ENCODE data around the gene KCNAB2. TPM values are rescaled to one million over a fixed set of nuclear protein-coding genes. Genes with fewer than 3 reads are reported as not detected.

Gene KCNAB2
- total and polyA plus RNA-seq, 2 experiments from 2014 or later: 3.9 to 4.8 TPM

DNA sequence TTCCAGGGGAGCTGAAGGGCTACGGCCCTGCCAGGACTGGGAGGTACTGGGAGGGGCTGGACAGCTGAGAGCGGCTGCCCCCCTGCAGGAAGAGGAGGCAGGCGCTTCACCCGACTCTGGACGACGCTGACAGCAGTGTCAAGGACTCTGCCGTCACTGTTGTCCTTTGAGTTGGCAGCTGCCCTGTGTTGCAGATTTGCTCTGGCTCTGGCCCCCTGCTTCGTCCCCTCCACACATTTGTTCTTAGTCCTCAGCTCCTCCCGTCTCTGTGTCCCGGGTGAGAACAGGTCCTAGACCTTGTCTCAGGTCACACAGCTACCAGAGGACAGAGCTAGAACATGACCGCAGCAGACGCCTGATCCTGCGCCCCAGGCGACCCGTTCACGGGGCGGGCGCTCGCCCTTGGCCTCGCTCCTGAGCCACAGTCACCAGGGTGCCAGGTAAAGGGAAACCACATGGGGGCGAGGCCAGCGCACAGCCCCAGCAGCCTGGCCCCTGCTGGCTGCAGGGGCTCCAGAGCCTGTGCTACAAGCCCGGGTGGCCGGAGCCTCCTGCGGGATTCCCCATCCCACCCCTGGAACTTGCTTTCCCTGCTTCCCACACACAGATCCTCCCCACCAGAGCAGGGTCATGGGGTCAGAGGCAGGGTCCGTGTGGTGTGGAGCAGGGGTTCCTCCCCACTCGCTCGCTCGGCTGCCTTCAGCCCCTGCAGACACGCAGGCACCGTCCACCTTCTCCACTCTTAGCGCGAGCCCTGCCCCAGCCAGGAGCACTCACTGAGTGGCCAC, 42.8 kb upstream of the KCNAB2 start:
- in situ Hi-C loops (cut with MboI): no loop called here
- DNase-seq: no peak
- H3K27me3 ChIP-seq (replicated peaks; ENCODE audit: insufficient read depth): no peaks in the 10 kb centered on the region

DNA sequence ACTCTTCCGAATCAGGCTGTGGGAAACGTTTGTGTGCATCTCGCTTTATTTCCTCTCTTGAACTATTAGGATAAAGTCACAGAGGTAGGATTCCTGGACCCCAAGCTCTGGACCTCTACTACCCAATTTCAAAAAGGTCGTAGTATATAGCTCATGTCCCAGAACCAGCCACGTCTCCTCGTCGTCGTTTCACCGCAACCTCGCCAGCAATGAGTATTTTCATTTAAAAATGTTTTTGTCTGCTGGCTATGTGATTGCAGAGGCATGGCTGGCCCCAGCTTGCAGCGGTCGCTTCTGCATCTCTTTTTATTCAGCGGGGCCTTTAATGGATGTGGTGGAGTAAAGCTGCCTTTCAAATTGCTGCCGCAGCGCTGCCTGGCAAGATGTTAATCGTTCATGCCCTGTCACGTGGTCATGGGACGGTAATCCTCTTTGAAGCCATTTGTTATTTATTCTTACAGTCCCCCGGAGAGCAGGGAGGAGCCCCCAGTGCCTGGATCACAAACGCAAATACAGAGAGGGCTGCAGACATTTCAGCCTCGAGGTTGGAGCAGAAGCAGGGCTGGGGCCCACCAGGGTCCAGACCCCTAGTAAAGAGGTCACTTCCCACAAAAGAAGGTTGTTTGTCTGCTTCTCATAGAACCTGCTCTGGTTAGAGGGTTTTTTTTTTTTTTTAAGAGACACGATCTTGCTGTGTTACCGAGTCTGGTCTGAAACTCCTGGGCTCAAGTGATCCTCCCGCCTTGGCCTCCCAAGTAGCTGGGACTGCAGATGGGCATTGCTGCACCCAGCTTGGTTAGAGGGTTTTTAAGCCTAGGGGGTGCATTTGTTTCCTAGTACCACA, 41.9 kb upstream of the KCNAB2 start:
- no peaks in the 10 kb centered on the region for H3K36me3 ChIP-seq (ENCODE audit: low read depth)
- DNase-seq: no peak
- WGBS, 2 experiments (ENCODE audit: low coverage in 1 of 2, low lambda C conversion rate in 2 of 2, missing lambda C conversion rate in 2 of 2): 69 to 72% methylated on average over 24 of the region's 24 CpGs
- no peaks in the 10 kb centered on the region for H3K4me1 ChIP-seq (ENCODE audit: insufficient read depth)
- no peaks in the 10 kb centered on the region for H3K9me3 ChIP-seq (ENCODE audit: low read depth)
- in situ Hi-C loops (cut with MboI): no loop called here
- TF ChIP-seq EZH2phosphoT487 (IDR thresholded peaks at IDR 0.05; ENCODE audit: insufficient read depth, low read depth) (no peak), EZH2 (IDR thresholded peaks at IDR 0.05; ENCODE audit: insufficient read depth, poor library complexity, severe bottlenecking) (no peak)
- no peaks in the 10 kb centered on the region for H3K9me2 ChIP-seq (ENCODE audit: insufficient read depth)
- H3K9ac ChIP-seq: no peak overlapping the region
- no peaks in the 10 kb centered on the region for H3F3A ChIP-seq (ENCODE audit: insufficient read depth)
- H2AFZ ChIP-seq: no peak overlapping the region
- no peaks in the 10 kb centered on the region for H3K79me2 ChIP-seq (ENCODE audit: insufficient read depth)
- H4K20me1 ChIP-seq (ENCODE audit: insufficient read depth): no peaks in the 10 kb centered on the region
- H3K27me3 ChIP-seq (replicated peaks; ENCODE audit: insufficient read depth): no peaks in the 10 kb centered on the region
- H3K4me3 ChIP-seq: no peak overlapping the region
- H3K27ac ChIP-seq: no peak overlapping the region
- H3K4me2 ChIP-seq (ENCODE audit: unreplicated experiment): no peak overlapping the region

More for the DNA sequence above, 42.8 kb upstream of the KCNAB2 start:
- Histone ChIP-seq H3K9me2 (ENCODE audit: insufficient read depth) (no peaks in the 10 kb centered on the region), H3K4me2 (ENCODE audit: unreplicated experiment) (no peak overlapping the region), H3K27ac (no peak overlapping the region), H3K9ac (no peak overlapping the region), H3K9me3 (ENCODE audit: low read depth) (no peaks in the 10 kb centered on the region), H2AFZ (no peak overlapping the region), H3K4me1 (ENCODE audit: insufficient read depth) (no peaks in the 10 kb centered on the region), H3K79me2 (ENCODE audit: insufficient read depth) (no peaks in the 10 kb centered on the region), H3K36me3 (ENCODE audit: low read depth) (no peaks in the 10 kb centered on the region), H3K4me3 (no peak overlapping the region), H3F3A (ENCODE audit: insufficient read depth) (no peaks in the 10 kb centered on the region), H4K20me1 (ENCODE audit: insufficient read depth) (no peaks in the 10 kb centered on the region)
- TF ChIP-seq EZH2phosphoT487 (IDR thresholded peaks at IDR 0.05; ENCODE audit: insufficient read depth, low read depth): no peak
- no peak for TF ChIP-seq EZH2 (IDR thresholded peaks at IDR 0.05; ENCODE audit: insufficient read depth, poor library complexity, severe bottlenecking)
- WGBS, 2 experiments (ENCODE audit: low coverage in 1 of 2, low lambda C conversion rate in 2 of 2, missing lambda C conversion rate in 2 of 2): 89 to 90% methylated on average over 30 to 33 of the region's 33 CpGs

- no peak overlapping the region for H2AFZ ChIP-seq
- 88 to 89% methylated on average over 9 to 11 of the region's 11 CpGs for WGBS, 2 experiments (ENCODE audit: low coverage in 1 of 2, low lambda C conversion rate in 2 of 2, missing lambda C conversion rate in 2 of 2)
- TF ChIP-seq EZH2 (IDR thresholded peaks at IDR 0.05; ENCODE audit: insufficient read depth, poor library complexity, severe bottlenecking) (no peak), EZH2phosphoT487 (IDR thresholded peaks at IDR 0.05; ENCODE audit: insufficient read depth, low read depth) (no peak)
- no peaks in the 10 kb centered on the region for H3K9me3 ChIP-seq (ENCODE audit: low read depth)
- H3K4me2 ChIP-seq (ENCODE audit: unreplicated experiment): no peak overlapping the region
- in situ Hi-C loops (cut with MboI): no loop called here
- no peak for DNase-seq
- H3K27ac ChIP-seq: no peak overlapping the region
- no peaks in the 10 kb centered on the region for H4K20me1 ChIP-seq (ENCODE audit: insufficient read depth)
- H3K36me3 ChIP-seq (ENCODE audit: low read depth): no peaks in the 10 kb centered on the region
- no peaks in the 10 kb centered on the region for H3F3A ChIP-seq (ENCODE audit: insufficient read depth)
- no peaks in the 10 kb centered on the region for H3K27me3 ChIP-seq (replicated peaks; ENCODE audit: insufficient read depth)
- no peak overlapping the region for H3K9ac ChIP-seq
- H3K4me3 ChIP-seq: no peak overlapping the region
- no peaks in the 10 kb centered on the region for H3K9me2 ChIP-seq (ENCODE audit: insufficient read depth)
- H3K79me2 ChIP-seq (ENCODE audit: insufficient read depth): no peaks in the 10 kb centered on the region
- no peaks in the 10 kb centered on the region for H3K4me1 ChIP-seq (ENCODE audit: insufficient read depth)
Observed at GRCh38 chr1:6004412-6005123, 41.1 kb upstream of the KCNAB2 start.

DNA sequence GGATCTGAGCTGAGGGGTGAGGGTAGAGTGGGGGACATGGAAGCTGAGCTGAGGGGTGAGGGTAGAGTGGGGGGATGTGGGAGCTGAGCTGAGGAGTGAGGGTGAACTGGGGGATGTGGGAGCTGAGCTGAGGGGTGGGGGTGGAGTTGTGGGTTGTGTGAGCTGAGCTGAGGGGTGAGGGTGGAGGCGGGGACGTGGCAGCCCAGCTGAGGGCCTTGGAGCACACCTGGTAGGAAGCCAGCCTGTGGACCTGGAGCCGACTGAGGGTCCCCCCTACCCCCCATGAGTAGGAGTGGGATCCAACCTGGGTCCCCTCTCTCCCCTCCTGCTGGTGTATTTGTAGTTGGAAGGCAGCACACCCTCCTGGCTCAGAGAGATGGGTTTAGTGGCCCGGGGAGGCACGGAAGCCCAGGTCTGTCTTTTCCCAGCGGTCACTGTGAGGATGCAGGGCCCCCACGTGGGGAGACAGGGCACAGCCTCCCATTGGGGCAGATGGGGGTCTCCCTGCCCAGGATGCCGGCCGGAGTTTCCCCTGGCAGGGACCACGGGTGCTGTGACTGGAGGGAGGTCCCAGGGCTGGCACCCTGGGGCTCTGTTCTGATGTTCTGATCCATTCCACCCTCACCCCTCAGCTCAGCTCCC, 40.3 kb upstream of the KCNAB2 start:
- no peaks in the 10 kb centered on the region for H3K36me3 ChIP-seq (ENCODE audit: low read depth)
- WGBS, 2 experiments (ENCODE audit: low coverage in 1 of 2, low lambda C conversion rate in 2 of 2, missing lambda C conversion rate in 2 of 2): 62 to 67% methylated on average over 6 to 9 of the region's 10 CpGs

More for the DNA sequence above, 40.3 kb upstream of the KCNAB2 start:
- H2AFZ ChIP-seq: no peak overlapping the region
- H3K27ac ChIP-seq: no peak overlapping the region
- TF ChIP-seq EZH2 (IDR thresholded peaks at IDR 0.05; ENCODE audit: insufficient read depth, poor library complexity, severe bottlenecking) (no peak), EZH2phosphoT487 (IDR thresholded peaks at IDR 0.05; ENCODE audit: insufficient read depth, low read depth) (no peak)
- in situ Hi-C loops (cut with MboI): no loop called here
- no peak overlapping the region for H3K9ac ChIP-seq
- no peaks in the 10 kb centered on the region for H3K9me3 ChIP-seq (ENCODE audit: low read depth)
- H4K20me1 ChIP-seq (ENCODE audit: insufficient read depth): no peaks in the 10 kb centered on the region
- no peaks in the 10 kb centered on the region for H3K9me2 ChIP-seq (ENCODE audit: insufficient read depth)
- H3K27me3 ChIP-seq (replicated peaks; ENCODE audit: insufficient read depth): no peaks in the 10 kb centered on the region
- no peaks in the 10 kb centered on the region for H3K79me2 ChIP-seq (ENCODE audit: insufficient read depth)
- DNase-seq: no peak
- no peak overlapping the region for H3K4me2 ChIP-seq (ENCODE audit: unreplicated experiment)
- H3K4me1 ChIP-seq (ENCODE audit: insufficient read depth): no peaks in the 10 kb centered on the region
- H3F3A ChIP-seq (ENCODE audit: insufficient read depth): no peaks in the 10 kb centered on the region
- no peak overlapping the region for H3K4me3 ChIP-seq

Measured in GM23248 (cell line).